HepG2 (cell line): ENCODE results near the gene NELFB. TPM values are rescaled to one million over a fixed set of nuclear protein-coding genes. Genes with fewer than 3 reads are reported as not detected.

ENCODE experiments used
- ATAD3A ChIP-seq: sonication (generic); formaldehyde crosslinking; IDR thresholded peaks from 2 replicates; pipeline ENCODE4 v1.4.0; 2020; ENCODE audit warnings: missing genetic modification reagents
- CHD2 ChIP-seq: IDR thresholded peaks from 2 replicates; pipeline ENCODE4 v1.6.1; 2011; ENCODE audit warnings: low read depth, low read length, improper control_type of control experiment
- EHMT2 ChIP-seq: fragments of 200-600 bp; sonication (generic); IDR thresholded peaks from 2 replicates; pipeline ENCODE4 v1.7.0; 2017; ENCODE audit warnings: antibody characterized with exemption, low read depth, low read length, borderline replicate concordance
- ELF3 ChIP-seq: IDR thresholded peaks from 2 replicates; pipeline ENCODE4 v1.6.1; 2016; ENCODE audit warnings: missing genetic modification reagents, missing compliant biosample characterization
- GATAD1 ChIP-seq: IDR thresholded peaks from 2 replicates; pipeline ENCODE4 v1.6.1; 2016; ENCODE audit warnings: missing genetic modification reagents, missing compliant biosample characterization
- MAFF ChIP-seq: IDR thresholded peaks from 2 replicates; pipeline ENCODE4 v1.6.1; 2011; ENCODE audit warnings: low read depth, low read length, improper control_type of control experiment
- NCOR1 ChIP-seq: fragments of 200-600 bp; sonication (generic); IDR thresholded peaks from 2 replicates; pipeline ENCODE4 v1.7.0; 2017; ENCODE audit warnings: antibody characterized with exemption, low read length, borderline replicate concordance
- NFKB2 ChIP-seq: sonication (generic); formaldehyde crosslinking; IDR thresholded peaks from 2 replicates; pipeline ENCODE4 v1.4.0; 2020; ENCODE audit warnings: missing genetic modification reagents, borderline replicate concordance
- NONO ChIP-seq, 2 experiments: fragments of 450-650 bp in 1 of 2; sonication (generic) in 1 of 2; formaldehyde crosslinking in 1 of 2; IDR thresholded peaks in 1 of 2; conservative IDR thresholded peaks in 1 of 2; 2 replicates each; pipeline versions ENCODE4 v1.6.1 to v1.8.0; 2017 to 2022; ENCODE audit warnings: mild to moderate bottlenecking in 1 of 2, missing genetic modification reagents in 1 of 2, moderate library complexity in 1 of 2
- NR2F1 ChIP-seq, 2 experiments: fragments of 450-650 bp in 1 of 2; formaldehyde crosslinking in 1 of 2; IDR thresholded peaks; 2 replicates each; pipeline versions ENCODE4 v1.5.0 to v1.6.1; 2016 to 2020; ENCODE audit warnings: mild to moderate bottlenecking in 1 of 2, missing compliant biosample characterization in 1 of 2, missing genetic modification reagents in 1 of 2, moderate library complexity in 1 of 2
- RELA ChIP-seq: sonication (generic); formaldehyde crosslinking; IDR thresholded peaks from 2 replicates; pipeline ENCODE4 v1.4.0; 2020; ENCODE audit warnings: missing genetic modification reagents
- SAFB2 ChIP-seq: sonication (generic); formaldehyde crosslinking; IDR thresholded peaks from 2 replicates; pipeline ENCODE4 v1.5.1; 2020; ENCODE audit warnings: missing genetic modification reagents, low read depth, mild to moderate bottlenecking, borderline replicate concordance
- SPEN ChIP-seq: sonication (generic); formaldehyde crosslinking; IDR thresholded peaks from 2 replicates; pipeline ENCODE4 v1.5.1; 2020; ENCODE audit warnings: low read depth, mild to moderate bottlenecking, missing genetic modification reagents
- TEF ChIP-seq: sonication (generic); formaldehyde crosslinking; IDR thresholded peaks from 2 replicates; pipeline ENCODE4 v1.5.0; 2020; ENCODE audit warnings: missing genetic modification reagents
- ZNF101 ChIP-seq: sonication (generic); formaldehyde crosslinking; IDR thresholded peaks from 2 replicates; pipeline ENCODE4 v1.4.0; 2020; ENCODE audit warnings: mild to moderate bottlenecking, low read depth, missing genetic modification reagents, borderline replicate concordance
- ZNF333 ChIP-seq: sonication (generic); formaldehyde crosslinking; IDR thresholded peaks from 2 replicates; pipeline ENCODE4 v1.4.0; 2020; ENCODE audit warnings: mild to moderate bottlenecking, missing genetic modification reagents, borderline replicate concordance
- ZNF747 ChIP-seq: sonication (generic); formaldehyde crosslinking; IDR thresholded peaks from 2 replicates; pipeline ENCODE4 v1.8.1; 2023; ENCODE audit warnings: missing genetic modification reagents, mild to moderate bottlenecking, borderline replicate concordance
- ZNF761 ChIP-seq: sonication (generic); formaldehyde crosslinking; conservative IDR thresholded peaks from 2 replicates; pipeline ENCODE4 v1.4.0; 2020; ENCODE audit warnings: mild to moderate bottlenecking, missing genetic modification reagents
- ZNF790 ChIP-seq: sonication (generic); formaldehyde crosslinking; IDR thresholded peaks from 2 replicates; pipeline ENCODE4 v1.8.0; 2022; ENCODE audit warnings: missing genetic modification reagents, mild to moderate bottlenecking, borderline replicate concordance
- ZNF792 ChIP-seq: IDR thresholded peaks from 2 replicates; pipeline ENCODE4 v1.6.1; 2016
- ZNF816 ChIP-seq: sonication (generic); formaldehyde crosslinking; IDR thresholded peaks from 2 replicates; pipeline ENCODE4 v1.8.0; 2022; ENCODE audit warnings: missing genetic modification reagents, mild to moderate bottlenecking, borderline replicate concordance
- polyA plus RNA-seq, 8 experiments: library from polyadenylated mRNA; depleted of rRNA in 3 of 8; stranded (reverse) in 7 of 8; unstranded in 1 of 8; fragments of >200 nt; fragmentation: Illumina TruSeq in 4 of 8; extraction: Trizol in 4 of 8; gene quantifications; 2 replicates each; pipeline versions ENCODE4 v1.2.1 to v1.2.3, GENCODE V29; 2011 to 2016; ENCODE audit warnings: low read depth in 4 of 8, missing spikeins in 1 of 8, mixed read lengths in 1 of 8; ENCODE audit not compliant: insufficient read depth in 1 of 8
- total RNA-seq, 5 experiments: library from RNA; depleted of rRNA; stranded (reverse); fragments of >200 nt; fragmentation: Illumina TruSeq; extraction: Trizol; gene quantifications; 2 replicates each; pipeline ENCODE4 v1.2.3, GENCODE V29; 2016; ENCODE audit warnings: low read depth in 1 of 5
- TF ChIP-seq, protein P1 (sequence below): sonication (generic); formaldehyde crosslinking; IDR thresholded peaks from 2 replicates; pipeline ENCODE4 v1.8.0; 2022; ENCODE audit warnings: mild to moderate bottlenecking, missing genetic modification reagents, moderate library complexity
- TF ChIP-seq, protein P2 (sequence below): sonication (generic); formaldehyde crosslinking; IDR thresholded peaks from 2 replicates; pipeline ENCODE4 v1.4.0; 2020; ENCODE audit warnings: missing genetic modification reagents, mild to moderate bottlenecking, borderline replicate concordance
- TF ChIP-seq, protein P3 (sequence below): sonication (generic); formaldehyde crosslinking; IDR thresholded peaks from 2 replicates; pipeline ENCODE4 v1.5.0; 2020; ENCODE audit warnings: mild to moderate bottlenecking, missing genetic modification reagents, borderline replicate concordance

NELFB gene
- total and polyA plus RNA-seq, 2 of the 13 experiments (the other 11 are each of a cell fraction or from before 2014, with no cell fraction given) = 26.5 to 45.8 TPM

DNA sequence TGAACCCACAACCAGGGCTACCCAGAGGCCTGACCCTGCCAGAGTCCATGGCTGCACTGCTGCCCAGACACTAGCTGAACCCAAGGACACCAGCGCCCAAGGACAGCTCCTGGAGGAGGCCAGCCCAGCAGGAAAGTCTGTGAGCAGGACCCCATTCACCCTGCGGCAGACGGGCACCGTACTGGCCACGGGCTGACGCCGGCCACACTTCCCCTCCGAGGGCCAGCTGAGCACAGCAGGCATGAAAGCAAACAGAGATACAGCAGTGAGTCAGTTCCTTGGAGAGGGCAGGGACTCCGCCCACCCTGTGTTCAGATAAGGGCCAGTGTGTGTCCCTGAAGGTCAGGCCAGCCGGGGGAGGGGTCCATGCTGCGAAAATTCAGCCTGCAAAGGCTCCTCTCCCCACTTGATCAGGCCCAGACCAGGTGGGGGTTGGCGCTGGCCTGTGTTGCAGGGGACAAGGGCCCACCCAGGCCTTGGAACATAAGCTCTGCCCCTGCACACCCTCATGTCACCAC is 36.3 kb upstream of the NELFB start (continued):
- peak in 1 of 2 experiments; percentile 43; a peak in 1 of 4 replicates for TF ChIP-seq NR2F1 (CRISPR knock-in tag; IDR thresholded peaks at IDR 0.05)
- TF ChIP-seq ELF3 (CRISPR knock-in tag) = peak; percentile 61
- no peak for TF ChIP-seq ZNF333 (CRISPR knock-in tag)
- no peak for TF ChIP-seq ZNF101 (CRISPR knock-in tag)
- TF ChIP-seq, protein P1, sequence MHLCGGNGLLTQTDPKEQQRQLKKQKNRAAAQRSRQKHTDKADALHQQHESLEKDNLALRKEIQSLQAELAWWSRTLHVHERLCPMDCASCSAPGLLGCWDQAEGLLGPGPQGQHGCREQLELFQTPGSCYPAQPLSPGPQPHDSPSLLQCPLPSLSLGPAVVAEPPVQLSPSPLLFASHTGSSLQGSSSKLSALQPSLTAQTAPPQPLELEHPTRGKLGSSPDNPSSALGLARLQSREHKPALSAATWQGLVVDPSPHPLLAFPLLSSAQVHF (CRISPR knock-in tag) = no peak
- no peak for TF ChIP-seq SAFB2
- TF ChIP-seq EHMT2 = no peak
- TF ChIP-seq ZNF792 = no peak; the same call in 1 of the 2 replicates
- no peak for TF ChIP-seq ZNF761 (CRISPR knock-in tag)
- TF ChIP-seq TEF (CRISPR knock-in tag) = no peak
- no peak for TF ChIP-seq CHD2
- TF ChIP-seq ZNF816 = no peak
- TF ChIP-seq NONO (IDR thresholded peaks at IDR 0.05) = no peak
- TF ChIP-seq NONO (CRISPR knock-in tag; conservative IDR thresholded peaks at IDR 0.05) = peak; percentile 62; the same call in 1 of the 2 replicates
- TF ChIP-seq NFKB2 = peak; percentile 33; the same call in 1 of the 2 replicates
- peak; percentile 75 for TF ChIP-seq GATAD1 (CRISPR knock-in tag)
- TF ChIP-seq, protein P2, sequence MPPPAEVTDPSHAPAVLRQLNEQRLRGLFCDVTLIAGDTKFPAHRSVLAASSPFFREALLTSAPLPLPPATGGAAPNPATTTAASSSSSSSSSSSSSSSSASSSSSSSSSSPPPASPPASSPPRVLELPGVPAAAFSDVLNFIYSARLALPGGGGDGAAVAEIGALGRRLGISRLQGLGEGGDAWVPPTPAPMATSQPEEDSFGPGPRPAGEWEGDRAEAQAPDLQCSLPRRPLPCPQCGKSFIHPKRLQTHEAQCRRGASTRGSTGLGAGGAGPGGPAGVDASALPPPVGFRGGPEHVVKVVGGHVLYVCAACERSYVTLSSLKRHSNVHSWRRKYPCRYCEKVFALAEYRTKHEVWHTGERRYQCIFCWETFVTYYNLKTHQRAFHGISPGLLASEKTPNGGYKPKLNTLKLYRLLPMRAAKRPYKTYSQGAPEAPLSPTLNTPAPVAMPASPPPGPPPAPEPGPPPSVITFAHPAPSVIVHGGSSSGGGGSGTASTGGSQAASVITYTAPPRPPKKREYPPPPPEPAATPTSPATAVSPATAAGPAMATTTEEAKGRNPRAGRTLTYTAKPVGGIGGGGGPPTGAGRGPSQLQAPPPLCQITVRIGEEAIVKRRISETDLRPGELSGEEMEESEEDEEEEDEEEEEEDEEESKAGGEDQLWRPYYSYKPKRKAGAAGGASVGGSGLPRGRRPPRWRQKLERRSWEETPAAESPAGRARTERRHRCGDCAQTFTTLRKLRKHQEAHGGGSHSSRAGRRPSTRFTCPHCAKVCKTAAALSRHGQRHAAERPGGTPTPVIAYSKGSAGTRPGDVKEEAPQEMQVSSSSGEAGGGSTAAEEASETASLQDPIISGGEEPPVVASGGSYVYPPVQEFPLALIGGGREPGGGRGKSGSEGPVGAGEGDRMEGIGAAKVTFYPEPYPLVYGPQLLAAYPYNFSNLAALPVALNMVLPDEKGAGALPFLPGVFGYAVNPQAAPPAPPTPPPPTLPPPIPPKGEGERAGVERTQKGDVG (CRISPR knock-in tag) = no peak
- TF ChIP-seq SPEN (CRISPR knock-in tag) = no peak
- TF ChIP-seq NCOR1 = no peak
- TF ChIP-seq MAFF = no peak
- no peak for TF ChIP-seq ATAD3A (CRISPR knock-in tag)
- TF ChIP-seq, protein P3, sequence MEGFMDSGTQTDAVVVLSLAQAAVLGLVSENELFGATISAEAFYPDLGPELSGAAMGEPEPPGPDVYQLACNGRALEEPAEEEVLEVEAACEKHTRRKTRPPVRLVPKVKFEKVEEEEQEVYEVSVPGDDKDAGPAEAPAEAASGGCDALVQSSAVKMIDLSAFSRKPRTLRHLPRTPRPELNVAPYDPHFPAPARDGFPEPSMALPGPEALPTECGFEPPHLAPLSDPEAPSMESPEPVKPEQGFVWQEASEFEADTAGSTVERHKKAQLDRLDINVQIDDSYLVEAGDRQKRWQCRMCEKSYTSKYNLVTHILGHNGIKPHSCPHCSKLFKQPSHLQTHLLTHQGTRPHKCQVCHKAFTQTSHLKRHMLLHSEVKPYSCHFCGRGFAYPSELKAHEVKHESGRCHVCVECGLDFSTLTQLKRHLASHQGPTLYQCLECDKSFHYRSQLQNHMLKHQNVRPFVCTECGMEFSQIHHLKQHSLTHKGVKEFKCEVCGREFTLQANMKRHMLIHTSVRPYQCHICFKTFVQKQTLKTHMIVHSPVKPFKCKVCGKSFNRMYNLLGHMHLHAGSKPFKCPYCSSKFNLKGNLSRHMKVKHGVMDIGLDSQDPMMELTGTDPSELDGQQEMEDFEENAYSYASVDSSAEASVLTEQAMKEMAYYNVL (CRISPR knock-in tag) = no peak
- no peak for TF ChIP-seq RELA (CRISPR knock-in tag)
- TF ChIP-seq ZNF747 (CRISPR knock-in tag) = no peak; the same call in 1 of the 2 replicates
- no peak for TF ChIP-seq ZNF790 (CRISPR knock-in tag)
